Femur (tissue), 1 donor: ENCODE data around the gene PPP2R5E.

Experiments
- DNase-seq: peaks from one replicate; pipeline ENCODE4 v3.0.0-alpha.2; 2017

PPP2R5E gene

GRCh38 chr14:63362389-63362819 lies 180.8 kb downstream of the PPP2R5E start:
- DNase-seq = no peak

- no peak for DNase-seq
Measured at GRCh38 chr14:63361790-63362189, 181.4 kb downstream of the PPP2R5E start.

GRCh38 chr14:63357841-63358240 lies 185.3 kb downstream of the PPP2R5E start:
- DNase-seq = no peak

GRCh38 chr14:63345826-63346225 lies 197.4 kb downstream of the PPP2R5E start:
- DNase-seq = no peak

GRCh38 chr14:63344336-63344735 lies 198.8 kb downstream of the PPP2R5E start:
- no peak for DNase-seq

GRCh38 chr14:63343878-63344277 lies 199.3 kb downstream of the PPP2R5E start:
- DNase-seq = no peak

GRCh38 chr14:63342371-63342770 lies 200.8 kb downstream of the PPP2R5E start:
- no peak for DNase-seq

GRCh38 chr14:63328787-63329737 lies 214.1 kb downstream of the PPP2R5E start:
- no peak for DNase-seq

- DNase-seq = no peak
Measured at GRCh38 chr14:63326840-63327239, 216.3 kb downstream of the PPP2R5E start.

- DNase-seq = peak; percentile 42
Measured at GRCh38 chr14:63322897-63323573, 220.1 kb downstream of the PPP2R5E start.

GRCh38 chr14:63322472-63322871 lies 220.7 kb downstream of the PPP2R5E start:
- DNase-seq = no peak
